K562 (cell line): ENCODE measurements around the gene ROPN1L. TPM values are rescaled to one million over a fixed set of nuclear protein-coding genes. Genes with fewer than 3 reads are reported as not detected.

Source experiments
- CEBPG ChIP-seq, 3 experiments: fragments of 200-800 bp in 1 of 3; sonication (Bioruptor generic) in 1 of 3; sonication (generic) in 1 of 3; formaldehyde crosslinking in 1 of 3; IDR thresholded peaks in 2 of 3; conservative IDR thresholded peaks in 1 of 3; 2 replicates each; pipeline versions ENCODE4 v1.6.1 to v1.8.0; 2016 to 2022; ENCODE audit warnings: missing compliant biosample characterization in 2 of 3, missing genetic modification characterization in 2 of 3, mild to moderate bottlenecking in 1 of 3, missing genetic modification reagents in 1 of 3
- CUX1 ChIP-seq: fragments of 200-800 bp; sonication (Bioruptor generic); IDR thresholded peaks from 2 replicates; pipeline ENCODE4 v1.6.1; 2016; ENCODE audit warnings: missing genetic modification characterization, missing compliant biosample characterization
- EHMT2 ChIP-seq: fragments of 450-650 bp; IDR thresholded peaks from 2 replicates; pipeline ENCODE4 v1.6.1; 2018; ENCODE audit warnings: antibody characterized with exemption
- ETS1 ChIP-seq: conservative IDR thresholded peaks from 2 replicates; pipeline ENCODE4 v1.6.1; 2011; ENCODE audit warnings: low read depth, mild to moderate bottlenecking, low read length; ENCODE audit not compliant: control insufficient read depth
- HDAC6 ChIP-seq: IDR thresholded peaks from 2 replicates; pipeline ENCODE4 v1.6.1; 2012; ENCODE audit warnings: low read depth, mild to moderate bottlenecking, control low read depth, inconsistent platforms, low read length, moderate library complexity
- POU5F1 ChIP-seq: fragments of 150-350 bp; IDR thresholded peaks from 2 replicates; pipeline ENCODE4 v1.6.1; 2014; ENCODE audit warnings: borderline replicate concordance, low read length, low read depth, mild to moderate bottlenecking; ENCODE audit not compliant: partially characterized antibody
- ZNF184 ChIP-seq: sonication (generic); formaldehyde crosslinking; IDR thresholded peaks from 2 replicates; pipeline ENCODE4 v1.5.0; 2020; ENCODE audit warnings: missing genetic modification reagents
- ZNF23 ChIP-seq: fragments of 250-450 bp; sonication (Bioruptor Pico); IDR thresholded peaks from 2 replicates; pipeline ENCODE4 v1.4.0; 2020; ENCODE audit warnings: mild to moderate bottlenecking
- ZSCAN32 ChIP-seq: fragments of 450-650 bp; formaldehyde crosslinking; IDR thresholded peaks from 2 replicates; pipeline ENCODE4 v1.4.0; 2020; ENCODE audit warnings: mild to moderate bottlenecking, moderate library complexity
- polyA plus RNA-seq, 8 experiments: library from polyadenylated mRNA; depleted of rRNA in 4 of 8; stranded (reverse) in 5 of 8; unstranded in 3 of 8; fragments of >200 nt; fragmentation: Nextera tagmentation in 2 of 8; fragmentation: Illumina TruSeq in 1 of 8; extraction: Ambion mirVana in 2 of 8; extraction: Trizol in 1 of 8; gene quantifications; 2 replicates each; pipeline versions ENCODE4 v1.2.1 to v1.2.3, GENCODE V29; 2011 to 2014; ENCODE audit warnings: inconsistent platforms in 1 of 8, missing spikeins in 1 of 8
- total RNA-seq, 7 experiments: library from RNA; depleted of rRNA in 6 of 7; stranded (reverse); fragments of >200 nt in 6 of 7; fragmentation: Illumina TruSeq in 2 of 7; extraction: Trizol in 2 of 7; gene quantifications; 2 replicates each; pipeline versions ENCODE4 v1.2.1 to v1.2.3, GENCODE V29; 2011 to 2021; ENCODE audit warnings: low replicate concordance in 1 of 7
- TF ChIP-seq, protein P1 (sequence below): fragments of 450-650 bp; IDR thresholded peaks from 2 replicates; pipeline ENCODE4 v1.7.1; 2018; ENCODE audit warnings: mild to moderate bottlenecking, low read depth; ENCODE audit not compliant: partially characterized antibody
- TF ChIP-seq, protein P2 (sequence below): fragments of 250-450 bp; sonication (Bioruptor Pico); IDR thresholded peaks from 2 replicates; pipeline ENCODE4 v1.4.0; 2020

Gene ROPN1L
- total and polyA plus RNA-seq, 9 of the 15 experiments (the other 6 are each of a cell fraction or from before 2014, with no cell fraction given) = 0.04 to 0.85 (median 0.24) TPM; not detected in 3

- TF ChIP-seq, protein P1, sequence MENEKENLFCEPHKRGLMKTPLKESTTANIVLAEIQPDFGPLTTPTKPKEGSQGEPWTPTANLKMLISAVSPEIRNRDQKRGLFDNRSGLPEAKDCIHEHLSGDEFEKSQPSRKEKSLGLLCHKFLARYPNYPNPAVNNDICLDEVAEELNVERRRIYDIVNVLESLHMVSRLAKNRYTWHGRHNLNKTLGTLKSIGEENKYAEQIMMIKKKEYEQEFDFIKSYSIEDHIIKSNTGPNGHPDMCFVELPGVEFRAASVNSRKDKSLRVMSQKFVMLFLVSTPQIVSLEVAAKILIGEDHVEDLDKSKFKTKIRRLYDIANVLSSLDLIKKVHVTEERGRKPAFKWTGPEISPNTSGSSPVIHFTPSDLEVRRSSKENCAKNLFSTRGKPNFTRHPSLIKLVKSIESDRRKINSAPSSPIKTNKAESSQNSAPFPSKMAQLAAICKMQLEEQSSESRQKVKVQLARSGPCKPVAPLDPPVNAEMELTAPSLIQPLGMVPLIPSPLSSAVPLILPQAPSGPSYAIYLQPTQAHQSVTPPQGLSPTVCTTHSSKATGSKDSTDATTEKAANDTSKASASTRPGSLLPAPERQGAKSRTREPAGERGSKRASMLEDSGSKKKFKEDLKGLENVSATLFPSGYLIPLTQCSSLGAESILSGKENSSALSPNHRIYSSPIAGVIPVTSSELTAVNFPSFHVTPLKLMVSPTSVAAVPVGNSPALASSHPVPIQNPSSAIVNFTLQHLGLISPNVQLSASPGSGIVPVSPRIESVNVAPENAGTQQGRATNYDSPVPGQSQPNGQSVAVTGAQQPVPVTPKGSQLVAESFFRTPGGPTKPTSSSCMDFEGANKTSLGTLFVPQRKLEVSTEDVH = no peak
- TF ChIP-seq ETS1 (no peak), EHMT2 (no peak), CEBPG (CRISPR knock-in tag; IDR thresholded peaks at IDR 0.05) (no peak), CEBPG (tag; conservative IDR thresholded peaks at IDR 0.05 in 1 of 2, IDR thresholded peaks at IDR 0.05 in 1 of 2) (no peak), ZNF184 (CRISPR knock-in tag) (no peak), POU5F1 (no peak), CUX1 (no peak), ZSCAN32 (CRISPR knock-in tag) (no peak), ZNF23 (no peak), HDAC6 (no peak)
- TF ChIP-seq, protein P2, sequence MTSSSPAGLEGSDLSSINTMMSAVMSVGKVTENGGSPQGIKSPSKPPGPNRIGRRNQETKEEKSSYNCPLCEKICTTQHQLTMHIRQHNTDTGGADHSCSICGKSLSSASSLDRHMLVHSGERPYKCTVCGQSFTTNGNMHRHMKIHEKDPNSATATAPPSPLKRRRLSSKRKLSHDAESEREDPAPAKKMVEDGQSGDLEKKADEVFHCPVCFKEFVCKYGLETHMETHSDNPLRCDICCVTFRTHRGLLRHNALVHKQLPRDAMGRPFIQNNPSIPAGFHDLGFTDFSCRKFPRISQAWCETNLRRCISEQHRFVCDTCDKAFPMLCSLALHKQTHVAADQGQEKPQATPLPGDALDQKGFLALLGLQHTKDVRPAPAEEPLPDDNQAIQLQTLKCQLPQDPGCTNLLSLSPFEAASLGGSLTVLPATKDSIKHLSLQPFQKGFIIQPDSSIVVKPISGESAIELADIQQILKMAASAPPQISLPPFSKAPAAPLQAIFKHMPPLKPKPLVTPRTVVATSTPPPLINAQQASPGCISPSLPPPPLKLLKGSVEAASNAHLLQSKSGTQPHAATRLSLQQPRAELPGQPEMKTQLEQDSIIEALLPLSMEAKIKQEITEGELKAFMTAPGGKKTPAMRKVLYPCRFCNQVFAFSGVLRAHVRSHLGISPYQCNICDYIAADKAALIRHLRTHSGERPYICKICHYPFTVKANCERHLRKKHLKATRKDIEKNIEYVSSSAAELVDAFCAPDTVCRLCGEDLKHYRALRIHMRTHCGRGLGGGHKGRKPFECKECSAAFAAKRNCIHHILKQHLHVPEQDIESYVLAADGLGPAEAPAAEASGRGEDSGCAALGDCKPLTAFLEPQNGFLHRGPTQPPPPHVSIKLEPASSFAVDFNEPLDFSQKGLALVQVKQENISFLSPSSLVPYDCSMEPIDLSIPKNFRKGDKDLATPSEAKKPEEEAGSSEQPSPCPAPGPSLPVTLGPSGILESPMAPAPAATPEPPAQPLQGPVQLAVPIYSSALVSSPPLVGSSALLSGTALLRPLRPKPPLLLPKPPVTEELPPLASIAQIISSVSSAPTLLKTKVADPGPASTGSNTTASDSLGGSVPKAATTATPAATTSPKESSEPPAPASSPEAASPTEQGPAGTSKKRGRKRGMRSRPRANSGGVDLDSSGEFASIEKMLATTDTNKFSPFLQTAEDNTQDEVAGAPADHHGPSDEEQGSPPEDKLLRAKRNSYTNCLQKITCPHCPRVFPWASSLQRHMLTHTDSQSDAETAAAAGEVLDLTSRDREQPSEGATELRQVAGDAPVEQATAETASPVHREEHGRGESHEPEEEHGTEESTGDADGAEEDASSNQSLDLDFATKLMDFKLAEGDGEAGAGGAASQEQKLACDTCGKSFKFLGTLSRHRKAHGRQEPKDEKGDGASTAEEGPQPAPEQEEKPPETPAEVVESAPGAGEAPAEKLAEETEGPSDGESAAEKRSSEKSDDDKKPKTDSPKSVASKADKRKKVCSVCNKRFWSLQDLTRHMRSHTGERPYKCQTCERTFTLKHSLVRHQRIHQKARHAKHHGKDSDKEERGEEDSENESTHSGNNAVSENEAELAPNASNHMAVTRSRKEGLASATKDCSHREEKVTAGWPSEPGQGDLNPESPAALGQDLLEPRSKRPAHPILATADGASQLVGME (CRISPR knock-in tag) = no peak
These were observed 11.2 kb downstream of the ROPN1L start (continued) for GRCh38 chr5:10452768-10453331.
